Ectodermal cell (in vitro differentiated cells): ENCODE results near the gene DHODH.

Experiments used
- H3K27ac ChIP-seq: 2 replicates; pipeline ENCODE4 v1.7.0; 2013; ENCODE audit warnings: mild to moderate bottlenecking, low read depth, low read length; ENCODE audit not compliant: insufficient read depth, poor library complexity, severe bottlenecking
- H3K27me3 ChIP-seq: 2 replicates; pipeline ENCODE4 v1.7.0; 2013; ENCODE audit warnings: mild to moderate bottlenecking, low read length; ENCODE audit not compliant: insufficient read depth, control insufficient read depth, poor library complexity, severe bottlenecking
- H3K36me3 ChIP-seq: one replicate; pipeline ENCODE4 v1.7.0; 2013; ENCODE audit warnings: low read length; ENCODE audit not compliant: control insufficient read depth, insufficient read depth
- H3K4me1 ChIP-seq: one replicate; pipeline ENCODE4 v1.7.0; 2013; ENCODE audit warnings: low read length; ENCODE audit not compliant: control insufficient read depth, insufficient read depth
- H3K4me3 ChIP-seq: 2 replicates; pipeline ENCODE4 v1.7.0; 2013; ENCODE audit warnings: low read depth, low read length, control low read depth; ENCODE audit not compliant: insufficient read depth
- H3K9me3 ChIP-seq: 2 replicates; pipeline ENCODE4 v1.7.0; 2013; ENCODE audit warnings: mild to moderate bottlenecking, low read length, moderate library complexity; ENCODE audit not compliant: control insufficient read depth
- WGBS, 2 experiments: methylation state at CpG; one replicate each; pipeline ENCODE4 v1.1.7; 2013; ENCODE audit warnings: missing lambda C conversion rate in 2 of 2; 5-methylcytosine and 5-hydroxymethylcytosine counted together

Gene DHODH

DNA sequence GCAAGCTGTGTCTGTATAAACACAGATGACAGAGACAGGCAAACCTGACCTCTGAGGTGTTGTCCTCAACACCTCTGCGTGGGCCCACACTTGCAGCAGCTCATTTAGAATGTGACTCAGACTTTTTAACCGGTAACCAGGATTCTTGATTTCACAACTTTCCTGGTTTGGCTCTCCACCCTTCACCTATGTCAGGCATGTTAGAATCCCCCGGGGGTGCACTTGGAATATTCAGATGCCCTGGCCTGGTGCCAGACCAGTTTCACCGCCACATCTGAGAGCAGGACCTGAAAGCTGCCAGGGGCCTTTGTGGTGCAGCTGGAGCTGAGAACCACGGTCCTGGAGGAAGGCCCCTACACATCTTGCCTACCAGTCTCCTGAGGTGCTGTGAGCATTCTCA lies 4.8 kb downstream of the DHODH start:
- Histone ChIP-seq H3K36me3 (peaks cover 11% of the 10 kb centered on the region), H3K27ac (no peak overlapping the region), H3K4me1 (no peaks in the 10 kb centered on the region), H3K9me3 (no peaks in the 10 kb centered on the region), H3K27me3 (no peaks in the 10 kb centered on the region), H3K4me3 (no peak overlapping the region)
- 87 to 90% methylated on average over 5 of the region's 5 CpGs for WGBS, 2 experiments

DNA sequence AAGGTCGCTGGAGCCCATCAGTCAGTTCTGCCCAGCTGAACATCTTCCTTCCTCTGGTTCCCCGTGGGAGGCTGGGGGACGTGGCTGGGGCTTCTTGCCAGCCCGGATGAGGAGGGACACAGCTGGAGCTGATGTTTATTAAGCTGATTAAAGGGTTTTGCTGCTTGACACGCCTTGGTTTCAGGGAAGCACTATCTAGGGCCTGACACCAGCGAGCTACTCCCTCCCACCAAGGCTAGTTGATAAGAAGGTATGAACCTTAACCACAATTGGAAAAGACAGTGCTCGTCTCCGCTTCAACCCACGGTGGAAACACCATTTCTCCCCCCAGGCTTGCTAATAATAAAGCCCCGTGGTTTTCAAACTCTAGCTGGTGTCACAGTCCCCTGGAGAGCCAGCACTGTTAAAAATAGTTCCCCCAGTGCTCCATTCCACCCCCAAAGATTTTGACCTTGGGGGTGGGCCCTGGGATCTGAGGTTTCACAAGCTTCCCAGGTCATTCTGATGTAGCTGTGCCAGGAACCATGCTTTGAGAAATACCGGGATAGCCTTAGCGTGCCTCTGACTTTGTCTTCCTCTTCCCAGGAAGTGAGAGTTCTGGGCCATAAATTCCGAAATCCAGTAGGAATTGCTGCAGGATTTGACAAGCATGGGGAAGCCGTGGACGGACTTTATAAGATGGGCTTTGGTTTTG lies 5.5 kb downstream of the DHODH start:
- H3K36me3 ChIP-seq, result peaks cover 11% of the 10 kb centered on the region
- no peaks in the 10 kb centered on the region for H3K27me3 ChIP-seq
- H3K4me3 ChIP-seq, result no peak overlapping the region
- no peaks in the 10 kb centered on the region for H3K4me1 ChIP-seq
- no peaks in the 10 kb centered on the region for H3K9me3 ChIP-seq
- WGBS, 2 experiments, result 83 to 85% methylated on average over 15 of the region's 15 CpGs
- no peak overlapping the region for H3K27ac ChIP-seq

DNA sequence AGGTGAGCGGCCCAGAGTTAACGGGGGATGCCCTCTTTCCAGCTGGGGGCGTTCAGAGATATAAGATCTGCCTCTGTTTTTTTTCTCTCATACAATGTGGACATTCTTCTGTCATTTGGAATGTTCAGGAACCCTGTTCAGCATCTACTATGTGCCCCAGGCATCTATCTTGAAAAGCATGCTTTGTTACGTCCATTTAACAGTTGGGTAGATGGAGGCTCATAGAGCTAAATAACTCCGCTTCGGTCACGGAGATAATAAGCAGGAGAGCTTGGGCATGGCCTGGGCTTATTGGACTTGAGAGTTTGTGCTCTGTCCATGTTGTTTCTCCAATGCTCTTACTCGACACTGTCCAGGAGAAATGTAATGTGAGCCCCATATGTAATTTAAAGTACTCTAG lies 6.1 kb downstream of the DHODH start:
- no peak overlapping the region for H3K4me3 ChIP-seq
- 92 to 96% methylated on average over 7 to 8 of the region's 8 CpGs for WGBS, 2 experiments

DNA sequence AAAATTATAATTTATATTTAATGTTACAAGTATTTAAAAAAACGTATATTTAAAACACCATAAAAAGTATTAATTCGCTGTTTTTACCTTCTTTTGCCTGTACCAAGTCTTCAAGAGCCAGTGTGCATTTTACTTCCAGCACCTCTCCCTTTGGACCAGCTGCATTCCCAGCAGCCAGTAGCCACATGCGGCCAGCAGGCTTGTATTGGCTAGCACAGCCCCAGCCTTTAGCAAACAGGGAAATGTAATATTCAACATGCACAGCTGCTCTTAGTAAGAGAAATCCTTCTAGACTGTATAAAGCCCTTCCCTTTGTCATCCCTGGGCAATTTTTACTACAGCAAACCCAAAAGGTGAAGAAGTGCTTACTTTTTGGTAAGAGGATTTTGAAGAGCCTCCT lies 6.6 kb downstream of the DHODH start:
- no peak overlapping the region for H3K27ac ChIP-seq
- no peaks in the 10 kb centered on the region for H3K4me1 ChIP-seq
- H3K27me3 ChIP-seq, result no peaks in the 10 kb centered on the region
- no peaks in the 10 kb centered on the region for H3K9me3 ChIP-seq
- H3K4me3 ChIP-seq, result no peak overlapping the region
- peaks cover 11% of the 10 kb centered on the region for H3K36me3 ChIP-seq
- 96 to 100% methylated on average over 3 of the region's 3 CpGs for WGBS, 2 experiments

More for the DNA sequence above, 6.1 kb downstream of the DHODH start:
- no peaks in the 10 kb centered on the region for H3K4me1 ChIP-seq
- no peaks in the 10 kb centered on the region for H3K9me3 ChIP-seq
- H3K36me3 ChIP-seq, result peaks cover 11% of the 10 kb centered on the region
- H3K27ac ChIP-seq, result no peak overlapping the region
- no peaks in the 10 kb centered on the region for H3K27me3 ChIP-seq

DNA sequence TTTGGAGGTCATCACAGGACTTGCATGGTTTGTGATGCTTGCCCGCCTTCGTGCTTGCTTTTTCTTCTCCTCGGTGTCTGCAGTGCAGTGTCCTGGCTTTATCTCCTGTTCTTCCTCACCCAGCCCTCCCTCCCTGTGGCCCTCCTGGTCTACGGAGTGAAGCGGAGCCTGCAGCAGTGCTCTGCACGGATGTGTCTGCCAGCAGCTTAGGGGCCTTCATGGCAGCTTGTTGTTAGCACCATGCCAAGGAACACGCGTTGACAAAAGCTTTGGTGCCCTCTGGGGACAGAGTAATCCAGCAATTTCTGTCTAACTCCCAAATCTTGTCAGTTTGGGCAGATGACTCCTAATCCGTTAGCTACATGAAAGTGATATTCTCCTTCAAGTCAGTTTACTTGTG lies 9.9 kb downstream of the DHODH start:
- H3K27ac ChIP-seq, result no peak overlapping the region
- H3K9me3 ChIP-seq, result no peaks in the 10 kb centered on the region
- H3K27me3 ChIP-seq, result no peaks in the 10 kb centered on the region
- H3K36me3 ChIP-seq, result peaks cover 11% of the 10 kb centered on the region
- WGBS, 2 experiments, result 93 to 94% methylated on average over 9 of the region's 9 CpGs
- H3K4me3 ChIP-seq, result no peak overlapping the region
- no peaks in the 10 kb centered on the region for H3K4me1 ChIP-seq

DNA sequence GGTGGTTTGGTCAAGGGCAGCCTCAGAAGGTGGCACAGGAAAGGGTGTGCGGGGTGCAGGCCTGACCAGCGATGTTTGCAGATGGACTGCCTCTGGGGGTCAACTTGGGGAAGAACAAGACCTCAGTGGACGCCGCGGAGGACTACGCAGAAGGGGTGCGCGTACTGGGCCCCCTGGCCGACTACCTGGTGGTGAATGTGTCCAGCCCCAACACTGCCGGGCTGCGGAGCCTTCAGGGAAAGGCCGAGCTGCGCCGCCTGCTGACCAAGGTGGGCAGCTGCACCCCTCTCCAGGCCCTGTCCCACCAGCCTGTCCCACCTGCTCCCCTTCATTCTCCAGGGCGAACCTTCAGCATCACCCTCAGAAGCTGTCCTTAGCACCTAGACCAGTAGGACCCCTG lies 12.5 kb downstream of the DHODH start:
- H3K27me3 ChIP-seq, result no peaks in the 10 kb centered on the region
- no peaks in the 10 kb centered on the region for H3K4me1 ChIP-seq
- 87 to 89% methylated on average over 15 of the region's 15 CpGs for WGBS, 2 experiments
- no peak overlapping the region for H3K27ac ChIP-seq
- peaks cover 3% of the 10 kb centered on the region for H3K36me3 ChIP-seq
- H3K4me3 ChIP-seq, result no peak overlapping the region
- no peaks in the 10 kb centered on the region for H3K9me3 ChIP-seq

DNA sequence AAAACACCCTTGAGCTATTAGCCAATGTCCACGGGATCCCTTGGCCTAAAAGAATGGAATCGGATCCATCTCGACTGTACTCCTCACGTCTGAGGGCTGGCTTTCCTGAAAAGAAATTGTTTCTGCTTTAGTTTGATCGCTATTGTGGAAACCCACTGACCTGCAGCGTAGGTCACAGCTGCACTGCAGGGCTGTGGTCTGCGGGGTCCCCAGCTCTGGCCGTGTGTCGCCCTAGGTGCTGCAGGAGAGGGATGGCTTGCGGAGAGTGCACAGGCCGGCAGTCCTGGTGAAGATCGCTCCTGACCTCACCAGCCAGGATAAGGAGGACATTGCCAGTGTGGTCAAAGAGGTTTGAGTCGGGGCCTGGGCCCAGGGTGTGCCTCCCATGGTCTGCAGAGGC lies 13.6 kb downstream of the DHODH start:
- Histone ChIP-seq H3K4me3 (no peak overlapping the region), H3K27me3 (no peaks in the 10 kb centered on the region), H3K9me3 (no peaks in the 10 kb centered on the region), H3K4me1 (no peaks in the 10 kb centered on the region), H3K27ac (no peak overlapping the region), H3K36me3 (peaks cover 3% of the 10 kb centered on the region)
- 95 to 96% methylated on average over 13 of the region's 13 CpGs for WGBS, 2 experiments

DNA sequence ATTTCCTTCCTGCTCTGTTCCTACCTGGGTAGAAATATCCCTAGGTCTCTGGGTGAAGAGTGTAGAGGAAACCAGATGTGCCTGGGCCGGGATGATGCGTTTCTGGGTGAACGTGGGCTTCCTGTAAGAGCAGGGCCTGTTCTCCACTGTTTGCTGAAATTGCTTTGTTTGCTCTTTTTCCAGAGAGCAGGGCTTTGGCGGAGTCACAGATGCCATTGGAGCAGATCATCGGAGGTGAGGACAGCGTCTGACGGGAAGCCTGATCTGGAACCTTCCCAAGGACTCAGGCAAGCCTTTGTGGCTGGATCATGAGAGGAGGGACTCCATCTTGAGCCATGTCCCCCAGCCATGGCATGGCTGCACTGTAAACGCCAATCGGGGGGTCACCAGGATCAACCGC lies 15.4 kb downstream of the DHODH start:
- Histone ChIP-seq H3K27ac (no peak overlapping the region), H3K36me3 (peaks cover 3% of the 10 kb centered on the region), H3K4me1 (no peaks in the 10 kb centered on the region), H3K4me3 (no peak overlapping the region), H3K9me3 (no peaks in the 10 kb centered on the region), H3K27me3 (no peaks in the 10 kb centered on the region)
- 91% methylated on average over 10 of the region's 10 CpGs for WGBS, 2 experiments

DNA sequence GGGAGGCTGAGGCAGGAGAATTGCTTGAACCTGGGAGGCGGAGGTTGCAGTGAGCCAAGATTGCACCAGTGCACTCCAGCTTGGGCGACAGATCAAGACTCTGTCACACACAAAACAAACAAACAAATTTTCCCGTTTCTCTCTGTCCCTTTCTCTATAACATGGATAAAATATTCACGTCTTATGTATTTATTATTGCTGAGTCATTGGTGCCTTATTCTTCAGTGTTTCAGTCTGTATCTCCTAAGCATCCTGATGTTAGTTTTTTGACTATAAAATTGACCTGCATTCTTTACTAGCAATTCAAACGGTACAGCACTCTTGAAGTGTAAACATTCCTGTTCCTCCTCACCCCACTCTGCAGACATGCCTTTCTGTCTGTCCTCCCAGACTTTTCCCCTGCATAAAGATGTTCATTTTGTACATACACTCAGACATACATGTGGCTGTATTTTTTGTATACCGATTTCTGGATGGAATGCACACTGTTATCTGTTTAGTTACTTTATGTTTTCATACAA lies 16.4 kb downstream of the DHODH start:
- H3K36me3 ChIP-seq, result peaks cover 3% of the 10 kb centered on the region
- no peaks in the 10 kb centered on the region for H3K9me3 ChIP-seq
- H3K27ac ChIP-seq, result no peak overlapping the region
- H3K4me1 ChIP-seq, result no peaks in the 10 kb centered on the region
- no peak overlapping the region for H3K4me3 ChIP-seq
- no peaks in the 10 kb centered on the region for H3K27me3 ChIP-seq
- 95 to 96% methylated on average over 6 of the region's 6 CpGs for WGBS, 2 experiments

DNA sequence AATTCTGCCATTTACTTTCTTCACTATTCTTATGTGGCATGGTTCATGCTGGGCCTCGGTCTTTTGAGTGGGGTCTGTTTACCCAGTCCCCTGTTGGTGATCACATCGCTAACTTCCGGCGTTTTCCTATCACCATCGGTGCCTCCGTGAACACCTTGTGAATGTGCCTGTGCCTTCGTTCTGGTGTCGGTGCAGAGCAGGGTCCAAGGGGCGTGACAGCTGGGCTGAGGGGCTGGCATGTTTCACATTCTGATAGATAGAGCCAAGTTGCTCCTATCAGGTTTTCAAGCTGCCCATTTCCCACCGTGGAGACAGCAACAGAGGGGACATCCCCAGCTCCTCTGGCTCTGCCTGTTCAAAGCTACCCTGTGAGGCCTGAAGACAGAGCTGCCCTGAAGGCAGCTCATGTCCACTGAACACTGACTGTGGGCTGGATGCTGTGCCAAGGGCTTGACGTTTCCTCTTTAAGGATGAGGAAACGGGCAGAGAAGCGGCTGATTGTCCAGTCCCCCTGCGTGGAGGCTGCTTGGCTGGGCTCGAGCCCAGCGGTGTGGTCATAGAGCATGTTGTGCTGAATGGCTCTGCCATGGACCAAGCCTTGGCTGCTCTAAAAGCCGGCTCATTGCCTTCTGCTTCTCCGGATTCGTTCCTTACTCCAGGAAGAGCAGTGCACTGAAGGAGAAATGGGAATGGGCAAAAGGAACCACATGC lies 17.0 kb downstream of the DHODH start:
- H3K36me3 ChIP-seq, result peaks cover 3% of the 10 kb centered on the region
- WGBS, 2 experiments, result 94 to 95% methylated on average over 19 of the region's 19 CpGs
- no peaks in the 10 kb centered on the region for H3K4me1 ChIP-seq
- no peaks in the 10 kb centered on the region for H3K9me3 ChIP-seq
- H3K27ac ChIP-seq, result no peak overlapping the region
- H3K27me3 ChIP-seq, result no peaks in the 10 kb centered on the region
- no peak overlapping the region for H3K4me3 ChIP-seq
